ENCODE measurements around the gene MPZL3.

The MPZL3 gene

DNA sequence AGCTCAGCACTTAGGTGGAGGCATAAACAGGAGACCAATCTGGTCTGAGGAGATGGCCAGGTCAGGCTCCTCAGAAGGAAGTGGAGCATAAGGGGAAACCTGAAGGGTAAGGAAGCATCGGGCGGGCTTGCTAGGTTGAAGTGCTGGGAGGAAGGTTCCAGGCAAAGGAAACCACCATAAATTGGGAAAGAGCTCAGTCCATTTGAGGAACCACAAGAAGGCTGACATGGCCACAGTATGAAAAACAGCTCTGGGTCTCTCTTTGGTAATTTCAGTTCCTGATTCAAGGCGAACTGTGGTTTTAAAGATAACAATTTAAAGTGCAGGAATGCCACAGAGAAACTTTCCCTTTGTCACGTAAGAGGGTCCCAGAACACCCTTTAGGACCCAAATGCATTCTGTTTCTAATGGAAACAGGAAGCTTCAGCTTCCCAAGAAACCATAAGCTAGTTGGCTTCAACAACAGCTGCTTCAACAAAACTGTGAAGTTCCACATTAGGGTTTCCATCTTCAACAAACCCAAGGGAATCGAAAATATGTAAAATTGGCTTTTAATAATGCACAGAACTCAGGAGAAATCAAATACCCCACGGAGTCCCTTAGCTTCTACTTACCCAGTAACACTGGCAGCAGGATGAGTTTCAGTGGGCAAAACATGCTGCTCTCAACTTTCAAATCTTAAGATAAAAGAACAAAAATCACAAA, 37.8 kb downstream of the MPZL3 start:
- Histone ChIP-seq H3K14ac (ENCODE audit: low read length) (no peak overlapping the region), H2BK5ac (ENCODE audit: low read length) (no peak overlapping the region), H3K4me1 (ENCODE audit: control insufficient read depth in 2 of 2, insufficient read depth in 1 of 2, low read depth in 1 of 2, low read length in 2 of 2) (peaks cover 0 to 15% of the 10 kb centered on the region in 2 donors), H3K18ac (ENCODE audit: low read length) (no peak overlapping the region), H4K8ac (ENCODE audit: low read depth, low read length) (no peak overlapping the region), H3K9me3 (replicated peaks in 1 of 2; ENCODE audit: control insufficient read depth in 2 of 2, insufficient read depth in 1 of 2, low read depth in 1 of 2, low read length in 2 of 2) (no peaks in the 10 kb centered on the region), H2BK15ac (ENCODE audit: low read length) (no peak overlapping the region), H4K91ac (ENCODE audit: low read depth, low read length, poor library complexity) (no peak overlapping the region), H2AFZ (ENCODE audit: low read length) (no peak overlapping the region), H3K27me3 (ENCODE audit: control insufficient read depth in 3 of 3, insufficient read depth in 3 of 3, low read depth in 1 of 3, low read length in 3 of 3) (peaks cover 0 to 13% (median 0%) of the 10 kb centered on the region in 3 experiments), H3K36me3 (replicated peaks in 1 of 2; ENCODE audit: control insufficient read depth in 2 of 2, insufficient read depth in 2 of 2, low read length in 2 of 2) (no peaks in the 10 kb centered on the region), H2BK120ac (ENCODE audit: low read depth, low read length) (no peak overlapping the region), H3K79me1 (ENCODE audit: low read depth, low read length) (no peaks in the 10 kb centered on the region), H2BK12ac (ENCODE audit: low read length) (no peak overlapping the region), H2AK5ac (ENCODE audit: low read depth, low read length) (no peak overlapping the region), H3K23ac (ENCODE audit: low read depth, low read length, poor library complexity) (no peak overlapping the region), H3K9ac (ENCODE audit: low read depth, low read length, poor library complexity) (no peak overlapping the region), H3K4me3 (ENCODE audit: low read length in 2 of 2) (no peak overlapping the region), H3K27ac (replicated peaks; ENCODE audit: low read length) (no peak overlapping the region), H3K4ac (ENCODE audit: low read length) (no peak overlapping the region), H3K4me2 (ENCODE audit: insufficient read depth, low read length, poor library complexity, severe bottlenecking) (no peak overlapping the region)
- no peak for DNase-seq (ENCODE audit: low spot score)
- WGBS, 2 donors (ENCODE audit: extremely low coverage in 2 of 2, insufficient read length in 2 of 2, insufficient replicate concordance in 1 of 2) = no CpG with 5 or more reads among the region's 6 CpGs

DNA sequence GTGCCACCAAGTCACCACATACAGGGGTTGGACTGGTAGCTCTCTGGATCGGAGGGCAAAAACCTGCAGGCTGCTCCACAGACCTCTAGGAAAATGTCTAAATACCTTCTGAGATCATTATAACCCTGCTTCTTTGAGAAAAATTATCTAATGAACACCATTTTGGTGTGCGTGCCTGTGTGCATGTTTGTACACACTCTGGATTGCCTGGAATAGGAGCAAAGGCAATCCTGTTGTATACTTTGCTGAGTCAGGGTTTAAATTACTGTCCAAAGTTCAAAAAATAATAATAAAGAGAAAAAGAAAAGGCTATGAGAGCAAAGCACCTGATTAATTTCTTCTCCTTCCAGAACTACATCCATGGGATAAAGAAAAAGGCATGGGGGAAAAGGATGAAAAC, 38.4 kb downstream of the MPZL3 start:
- no peak overlapping the region for H3K9ac ChIP-seq (ENCODE audit: low read depth, low read length, poor library complexity)
- peaks cover 0 to 13% (median 0%) of the 10 kb centered on the region in 3 experiments for H3K27me3 ChIP-seq (ENCODE audit: control insufficient read depth in 3 of 3, insufficient read depth in 3 of 3, low read depth in 1 of 3, low read length in 3 of 3)
- no peak overlapping the region for H2BK12ac ChIP-seq (ENCODE audit: low read length)
- no peaks in the 10 kb centered on the region for H3K36me3 ChIP-seq (replicated peaks in 1 of 2; ENCODE audit: control insufficient read depth in 2 of 2, insufficient read depth in 2 of 2, low read length in 2 of 2)
- no peak overlapping the region for H3K18ac ChIP-seq (ENCODE audit: low read length)
- no peak overlapping the region for H2AK5ac ChIP-seq (ENCODE audit: low read depth, low read length)
- peaks cover 0 to 15% of the 10 kb centered on the region in 2 donors for H3K4me1 ChIP-seq (ENCODE audit: control insufficient read depth in 2 of 2, insufficient read depth in 1 of 2, low read depth in 1 of 2, low read length in 2 of 2)
- H2AFZ ChIP-seq (ENCODE audit: low read length) = no peak overlapping the region
- no peaks in the 10 kb centered on the region for H3K9me3 ChIP-seq (replicated peaks in 1 of 2; ENCODE audit: control insufficient read depth in 2 of 2, insufficient read depth in 1 of 2, low read depth in 1 of 2, low read length in 2 of 2)
- no peak overlapping the region for H3K4ac ChIP-seq (ENCODE audit: low read length)
- H3K4me2 ChIP-seq (ENCODE audit: insufficient read depth, low read length, poor library complexity, severe bottlenecking) = no peak overlapping the region
- H3K79me1 ChIP-seq (ENCODE audit: low read depth, low read length) = no peaks in the 10 kb centered on the region
- H4K8ac ChIP-seq (ENCODE audit: low read depth, low read length) = no peak overlapping the region
- no peak overlapping the region for H3K14ac ChIP-seq (ENCODE audit: low read length)
- no peak overlapping the region for H3K4me3 ChIP-seq (ENCODE audit: low read length in 2 of 2)
- WGBS, 2 donors (ENCODE audit: extremely low coverage in 2 of 2, insufficient read length in 2 of 2, insufficient replicate concordance in 1 of 2) = no CpG with 5 or more reads among the region's 2 CpGs
- H2BK5ac ChIP-seq (ENCODE audit: low read length) = no peak overlapping the region
- no peak for DNase-seq (ENCODE audit: low spot score)
- H3K27ac ChIP-seq (replicated peaks; ENCODE audit: low read length) = no peak overlapping the region
- H2BK120ac ChIP-seq (ENCODE audit: low read depth, low read length) = no peak overlapping the region
- H3K23ac ChIP-seq (ENCODE audit: low read depth, low read length, poor library complexity) = no peak overlapping the region
- H2BK15ac ChIP-seq (ENCODE audit: low read length) = no peak overlapping the region
- H4K91ac ChIP-seq (ENCODE audit: low read depth, low read length, poor library complexity) = no peak overlapping the region

DNA sequence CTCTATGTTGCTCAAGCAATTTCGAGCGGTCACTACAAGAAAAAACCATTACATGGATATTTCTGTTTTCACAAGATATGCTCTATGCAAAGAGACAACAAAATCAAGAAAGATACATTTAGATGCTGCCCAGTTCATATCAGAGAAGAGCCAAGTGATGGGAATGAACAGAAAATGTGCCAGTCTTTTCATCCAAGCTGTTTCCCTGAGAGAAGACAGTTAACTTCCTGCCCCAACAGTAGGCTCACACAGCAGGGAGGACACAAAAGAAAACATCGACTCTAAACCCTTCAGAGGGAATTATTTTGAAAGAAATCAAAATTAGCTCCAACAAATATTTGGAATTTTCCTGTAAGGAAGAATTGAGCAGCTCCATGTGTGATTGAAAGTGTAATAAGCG, 39.0 kb downstream of the MPZL3 start:
- H3K18ac ChIP-seq (ENCODE audit: low read length) = no peak overlapping the region
- no peak overlapping the region for H2BK12ac ChIP-seq (ENCODE audit: low read length)
- no peak overlapping the region for H2BK5ac ChIP-seq (ENCODE audit: low read length)
- H3K9ac ChIP-seq (ENCODE audit: low read depth, low read length, poor library complexity) = no peak overlapping the region
- H2AK5ac ChIP-seq (ENCODE audit: low read depth, low read length) = no peak overlapping the region
- H3K23ac ChIP-seq (ENCODE audit: low read depth, low read length, poor library complexity) = no peak overlapping the region
- no peak overlapping the region for H4K91ac ChIP-seq (ENCODE audit: low read depth, low read length, poor library complexity)
- no peaks in the 10 kb centered on the region for H3K36me3 ChIP-seq (replicated peaks in 1 of 2; ENCODE audit: control insufficient read depth in 2 of 2, insufficient read depth in 2 of 2, low read length in 2 of 2)
- peaks cover 0 to 15% (median 0%) of the 10 kb centered on the region in 3 experiments for H3K27me3 ChIP-seq (ENCODE audit: control insufficient read depth in 3 of 3, insufficient read depth in 3 of 3, low read depth in 1 of 3, low read length in 3 of 3)
- no peaks in the 10 kb centered on the region for H3K9me3 ChIP-seq (replicated peaks in 1 of 2; ENCODE audit: control insufficient read depth in 2 of 2, insufficient read depth in 1 of 2, low read depth in 1 of 2, low read length in 2 of 2)
- no peak overlapping the region for H2AFZ ChIP-seq (ENCODE audit: low read length)
- H3K14ac ChIP-seq (ENCODE audit: low read length) = no peak overlapping the region
- no CpG with 5 or more reads among the region's 4 CpGs for WGBS, 2 donors (ENCODE audit: extremely low coverage in 2 of 2, insufficient read length in 2 of 2, insufficient replicate concordance in 1 of 2)
- H3K4me2 ChIP-seq (ENCODE audit: insufficient read depth, low read length, poor library complexity, severe bottlenecking) = no peak overlapping the region
- no peak for DNase-seq (ENCODE audit: low spot score)
- H3K4me1 ChIP-seq (ENCODE audit: control insufficient read depth in 2 of 2, insufficient read depth in 1 of 2, low read depth in 1 of 2, low read length in 2 of 2) = peaks cover 0 to 15% of the 10 kb centered on the region in 2 donors
- no peak overlapping the region for H3K4me3 ChIP-seq (ENCODE audit: low read length in 2 of 2)
- H3K79me1 ChIP-seq (ENCODE audit: low read depth, low read length) = no peaks in the 10 kb centered on the region
- H3K27ac ChIP-seq (replicated peaks; ENCODE audit: low read length) = no peak overlapping the region
- H2BK15ac ChIP-seq (ENCODE audit: low read length) = no peak overlapping the region
- no peak overlapping the region for H3K4ac ChIP-seq (ENCODE audit: low read length)
- no peak overlapping the region for H2BK120ac ChIP-seq (ENCODE audit: low read depth, low read length)
- H4K8ac ChIP-seq (ENCODE audit: low read depth, low read length) = no peak overlapping the region

DNA sequence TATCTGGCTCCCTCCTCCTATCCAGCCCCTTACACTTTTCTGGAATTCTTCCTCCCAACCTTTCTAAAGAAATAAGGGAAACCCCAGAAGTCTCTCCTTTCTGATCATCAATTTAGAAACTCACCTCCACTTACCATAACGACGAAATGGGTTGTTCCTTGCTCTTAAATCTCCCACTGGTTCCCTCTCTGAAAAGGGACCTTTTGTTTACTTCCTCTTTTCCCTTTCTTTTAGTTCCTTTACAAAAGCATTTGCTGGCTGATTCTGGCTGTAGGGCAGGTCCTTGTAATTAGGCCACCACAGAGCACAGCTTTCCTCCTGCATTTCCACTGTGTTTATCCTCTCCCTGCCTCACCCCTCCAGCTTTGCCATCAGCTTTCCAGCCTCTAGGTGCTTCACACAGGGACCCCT, 39.4 kb downstream of the MPZL3 start:
- no peak for DNase-seq (ENCODE audit: low spot score)
- H3K18ac ChIP-seq (ENCODE audit: low read length) = no peak overlapping the region
- H2BK12ac ChIP-seq (ENCODE audit: low read length) = no peak overlapping the region
- no peak overlapping the region for H4K91ac ChIP-seq (ENCODE audit: low read depth, low read length, poor library complexity)
- H3K4me2 ChIP-seq (ENCODE audit: insufficient read depth, low read length, poor library complexity, severe bottlenecking) = no peak overlapping the region
- H2AK5ac ChIP-seq (ENCODE audit: low read depth, low read length) = no peak overlapping the region
- peaks cover 0 to 15% of the 10 kb centered on the region in 2 donors for H3K4me1 ChIP-seq (ENCODE audit: control insufficient read depth in 2 of 2, insufficient read depth in 1 of 2, low read depth in 1 of 2, low read length in 2 of 2)
- H4K8ac ChIP-seq (ENCODE audit: low read depth, low read length) = no peak overlapping the region
- H2BK5ac ChIP-seq (ENCODE audit: low read length) = no peak overlapping the region
- no peak overlapping the region for H3K23ac ChIP-seq (ENCODE audit: low read depth, low read length, poor library complexity)
- peaks cover 0 to 19% (median 0%) of the 10 kb centered on the region in 3 experiments for H3K27me3 ChIP-seq (ENCODE audit: control insufficient read depth in 3 of 3, insufficient read depth in 3 of 3, low read depth in 1 of 3, low read length in 3 of 3)
- no peak overlapping the region for H3K14ac ChIP-seq (ENCODE audit: low read length)
- H3K9me3 ChIP-seq (replicated peaks in 1 of 2; ENCODE audit: control insufficient read depth in 2 of 2, insufficient read depth in 1 of 2, low read depth in 1 of 2, low read length in 2 of 2) = no peaks in the 10 kb centered on the region
- no peak overlapping the region for H3K4ac ChIP-seq (ENCODE audit: low read length)
- H3K4me3 ChIP-seq (ENCODE audit: low read length in 2 of 2) = no peak overlapping the region
- H3K27ac ChIP-seq (replicated peaks; ENCODE audit: low read length) = no peak overlapping the region
- H3K79me1 ChIP-seq (ENCODE audit: low read depth, low read length) = no peaks in the 10 kb centered on the region
- no peak overlapping the region for H2BK15ac ChIP-seq (ENCODE audit: low read length)
- no peaks in the 10 kb centered on the region for H3K36me3 ChIP-seq (replicated peaks in 1 of 2; ENCODE audit: control insufficient read depth in 2 of 2, insufficient read depth in 2 of 2, low read length in 2 of 2)
- H3K9ac ChIP-seq (ENCODE audit: low read depth, low read length, poor library complexity) = no peak overlapping the region
- H2AFZ ChIP-seq (ENCODE audit: low read length) = no peak overlapping the region
- no peak overlapping the region for H2BK120ac ChIP-seq (ENCODE audit: low read depth, low read length)
- WGBS, 2 donors (ENCODE audit: extremely low coverage in 2 of 2, insufficient read length in 2 of 2, insufficient replicate concordance in 1 of 2) = no CpG with 5 or more reads among the region's 2 CpGs
